WTC11 (cell line): Measurements from ENCODE around the gene AUH. TPM values are rescaled to one million over a fixed set of nuclear protein-coding genes. Genes with fewer than 3 reads are reported as not detected.

Experiments
- ATAC-seq: fragments of 200-7000 bp; cut with Tn5 transposase; 2 replicates; pipeline ENCODE4 v1.10.0; 2021; ENCODE audit warnings: mild to moderate bottlenecking, moderate library complexity
- CTCF ChIA-PET: fragments of 300-600 bp; sonication (Branson Sonifier 250); formaldehyde crosslinking; loops from one replicate; lab custom pipeline; 2021; ENCODE audit warnings: antibody characterized with exemption; lab: Charles Lee
- POLR2A ChIA-PET: fragments of 350-600 bp; sonication (Branson Sonifier 250); formaldehyde crosslinking; loops from one replicate; lab custom pipeline; 2021; ENCODE audit warnings: antibody characterized with exemption; lab: Charles Lee
- DNase-seq: peaks from one replicate; pipeline ENCODE4 v3.0.0; 2021; ENCODE audit warnings: low spot score
- H3K27ac Mint-ChIP-seq: 2 replicates; pipeline ENCODE4 v1.8.0; 2021; ENCODE audit warnings: mixed read lengths
- H3K27me3 Mint-ChIP-seq: 2 replicates; pipeline ENCODE4 v1.8.0; 2021; ENCODE audit warnings: low read depth, mild to moderate bottlenecking, moderate library complexity, mixed read lengths
- H3K36me3 Mint-ChIP-seq: 2 replicates; pipeline ENCODE4 v1.8.0; 2021; ENCODE audit warnings: mixed read lengths
- H3K4me1 Mint-ChIP-seq: 2 replicates; pipeline ENCODE4 v1.8.0; 2022; ENCODE audit warnings: mixed read lengths
- H3K4me3 Mint-ChIP-seq: 2 replicates; pipeline ENCODE4 v1.8.0; 2021; ENCODE audit warnings: mild to moderate bottlenecking, moderate library complexity, mixed read lengths
- H3K9me3 Mint-ChIP-seq: 2 replicates; pipeline ENCODE4 v1.8.0; 2021; ENCODE audit warnings: mixed read lengths
- ARID4B ChIP-seq: sonication (generic); formaldehyde crosslinking; IDR thresholded peaks from 2 replicates; pipeline ENCODE4 v1.8.0; 2023; ENCODE audit warnings: missing genetic modification reagents, mild to moderate bottlenecking, borderline replicate concordance
- ATF6 ChIP-seq: sonication (generic); formaldehyde crosslinking; IDR thresholded peaks from 2 replicates; pipeline ENCODE4 v1.8.1; 2023; ENCODE audit warnings: mild to moderate bottlenecking, missing genetic modification reagents
- CTCF ChIP-seq: fragments of 200-600 bp; IDR thresholded peaks from 2 replicates; pipeline ENCODE4 v1.8.0; 2022; ENCODE audit warnings: antibody characterized with exemption
- FOXP4 ChIP-seq: sonication (generic); formaldehyde crosslinking; IDR thresholded peaks from 2 replicates; pipeline ENCODE4 v1.8.0; 2022; ENCODE audit warnings: mild to moderate bottlenecking, missing genetic modification reagents
- GRHL2 ChIP-seq: fragments of 250-450 bp; sonication (Bioruptor Pico); IDR thresholded peaks from 2 replicates; pipeline ENCODE4 v1.8.0; 2022; ENCODE audit warnings: mild to moderate bottlenecking, moderate library complexity; ENCODE audit not compliant: insufficient replicate concordance, severe bottlenecking
- HMGXB4 ChIP-seq: sonication (generic); formaldehyde crosslinking; IDR thresholded peaks from 2 replicates; pipeline ENCODE4 v1.8.1; 2023; ENCODE audit warnings: mild to moderate bottlenecking, moderate library complexity, missing genetic modification reagents
- IRF1 ChIP-seq: sonication (generic); formaldehyde crosslinking; IDR thresholded peaks from 2 replicates; pipeline ENCODE4 v1.8.0; 2023; ENCODE audit warnings: missing genetic modification reagents
- JUN ChIP-seq: sonication (generic); formaldehyde crosslinking; IDR thresholded peaks from 2 replicates; pipeline ENCODE4 v1.8.0; 2023; ENCODE audit warnings: mild to moderate bottlenecking, missing genetic modification reagents
- KAT7 ChIP-seq: sonication (generic); formaldehyde crosslinking; IDR thresholded peaks from 2 replicates; pipeline ENCODE4 v1.8.1; 2023; ENCODE audit warnings: missing genetic modification reagents, mild to moderate bottlenecking, borderline replicate concordance
- NFATC4 ChIP-seq: fragments of 250-450 bp; sonication (Bioruptor Pico); IDR thresholded peaks from 2 replicates; pipeline ENCODE4 v1.9.0; 2021; ENCODE audit warnings: mild to moderate bottlenecking
- NR2C2 ChIP-seq: sonication (generic); formaldehyde crosslinking; IDR thresholded peaks from 2 replicates; pipeline ENCODE4 v1.8.0; 2022; ENCODE audit warnings: mild to moderate bottlenecking, missing genetic modification reagents
- OVOL2 ChIP-seq: fragments of 250-450 bp; sonication (Bioruptor Pico); IDR thresholded peaks from 2 replicates; pipeline ENCODE4 v1.9.0; 2021; ENCODE audit warnings: mild to moderate bottlenecking, borderline replicate concordance
- SMAD3 ChIP-seq: sonication (generic); formaldehyde crosslinking; IDR thresholded peaks from 2 replicates; pipeline ENCODE4 v1.8.0; 2022; ENCODE audit warnings: missing genetic modification reagents, mild to moderate bottlenecking, borderline replicate concordance
- SP1 ChIP-seq: sonication (generic); formaldehyde crosslinking; conservative IDR thresholded peaks from 2 replicates; pipeline ENCODE4 v1.8.1; 2022; ENCODE audit warnings: missing genetic modification reagents
- ZBTB43 ChIP-seq: sonication (generic); formaldehyde crosslinking; IDR thresholded peaks from 2 replicates; pipeline ENCODE4 v1.8.1; 2023; ENCODE audit warnings: mild to moderate bottlenecking, missing genetic modification reagents
- ZNF232 ChIP-seq: sonication (generic); formaldehyde crosslinking; IDR thresholded peaks from 2 replicates; pipeline ENCODE4 v1.8.0; 2022; ENCODE audit warnings: mild to moderate bottlenecking, missing genetic modification reagents
- ZNF281 ChIP-seq: sonication (generic); formaldehyde crosslinking; IDR thresholded peaks from 2 replicates; pipeline ENCODE4 v1.8.0; 2023; ENCODE audit warnings: mild to moderate bottlenecking, missing genetic modification reagents
- ZNF416 ChIP-seq: fragments of 250-450 bp; sonication (Bioruptor Pico); IDR thresholded peaks from 2 replicates; pipeline ENCODE4 v1.9.0; 2021; ENCODE audit warnings: mild to moderate bottlenecking, inconsistent platforms
- total RNA-seq: library from RNA; stranded (reverse); gene quantifications from 3 replicates; pipeline ENCODE4 v1.2.3, GENCODE V29; 2021

AUH gene
- total RNA-seq, 1 experiment from 2014 or later: 30.4 TPM

GRCh38 chr9:91345978-91346377 lies 15.7 kb downstream of the AUH start:
- DNase-seq: no peak
- peak overlapping the region; percentile 7; the same call in 1 of the 2 replicates for H3K4me3 Mint-ChIP-seq
- peaks cover 54% of the 10 kb centered on the region for H3K4me1 Mint-ChIP-seq
- ChIA-PET POLR2A (interaction anchor here (0.7 to 1.9 kb wide), 2 partner anchors 15 to 84 kb away, joined by 3 to 4 read pairs; no protein-coding TSS in a partner anchor), CTCF (interaction anchor here (0.9 to 2.3 kb wide), 3 partner anchors 15 to 431 kb away, joined by 3 to 14 read pairs (median 6); no protein-coding TSS in a partner anchor)
- H3K9me3 Mint-ChIP-seq: peaks cover 14% of the 10 kb centered on the region
- H3K27ac Mint-ChIP-seq: no peak overlapping the region; the same call in 1 of the 2 replicates
- peak; percentile 51 for ATAC-seq
- no peaks in the 10 kb centered on the region for H3K27me3 Mint-ChIP-seq
- TF ChIP-seq ZNF232 (CRISPR knock-in tag): no peak
- no peak for TF ChIP-seq KAT7
- TF ChIP-seq NR2C2 (CRISPR knock-in tag): no peak
- no peak for TF ChIP-seq SP1 (CRISPR knock-in tag)
- no peak for TF ChIP-seq ZBTB43
- no peak for TF ChIP-seq ARID4B (CRISPR knock-in tag)
- TF ChIP-seq GRHL2 (CRISPR knock-in tag): no peak
- no peak for TF ChIP-seq JUN (CRISPR knock-in tag)
- no peak for TF ChIP-seq ZNF416 (CRISPR knock-in tag)
- no peak for TF ChIP-seq OVOL2
- peaks cover 25% of the 10 kb centered on the region for H3K36me3 Mint-ChIP-seq

- no peak overlapping the region for H3K27ac Mint-ChIP-seq
- TF ChIP-seq ZNF281 (CRISPR knock-in tag) (no peak), KAT7 (no peak), NFATC4 (CRISPR knock-in tag) (no peak), HMGXB4 (CRISPR knock-in tag) (no peak), CTCF (no peak), SMAD3 (CRISPR knock-in tag) (no peak), IRF1 (CRISPR knock-in tag) (no peak), ATF6 (no peak), FOXP4 (CRISPR knock-in tag) (no peak)
Observed at GRCh38 chr9:91342575-91342974, 19.1 kb downstream of the AUH start.

More at GRCh38 chr9:91342575-91342974, 19.1 kb downstream of the AUH start:
- CTCF ChIA-PET: no interaction called here
- H3K4me1 Mint-ChIP-seq: peaks cover 40% of the 10 kb centered on the region
- ATAC-seq (no peak), DNase-seq (no peak)
- no peaks in the 10 kb centered on the region for H3K27me3 Mint-ChIP-seq
- POLR2A ChIA-PET: no interaction called here
- H3K4me3 Mint-ChIP-seq: no peak overlapping the region
- peaks cover 49% of the 10 kb centered on the region for H3K36me3 Mint-ChIP-seq
- peaks cover 14% of the 10 kb centered on the region for H3K9me3 Mint-ChIP-seq
